ENCODE measurements around the gene CDR2L.
A peak's percentile ranks its signal among the peaks of the same experiment; 100 is the strongest.

Gene CDR2L

GRCh38 chr17:74987418-74987908 is at the start of gene CDR2L:
CDR2L (plus strand) TSS chr17:74987632; CDS start chr17:74988044, 412 bp downstream.
- peak; percentile 95 for DNase-seq (ENCODE audit: low read depth)

DNA sequence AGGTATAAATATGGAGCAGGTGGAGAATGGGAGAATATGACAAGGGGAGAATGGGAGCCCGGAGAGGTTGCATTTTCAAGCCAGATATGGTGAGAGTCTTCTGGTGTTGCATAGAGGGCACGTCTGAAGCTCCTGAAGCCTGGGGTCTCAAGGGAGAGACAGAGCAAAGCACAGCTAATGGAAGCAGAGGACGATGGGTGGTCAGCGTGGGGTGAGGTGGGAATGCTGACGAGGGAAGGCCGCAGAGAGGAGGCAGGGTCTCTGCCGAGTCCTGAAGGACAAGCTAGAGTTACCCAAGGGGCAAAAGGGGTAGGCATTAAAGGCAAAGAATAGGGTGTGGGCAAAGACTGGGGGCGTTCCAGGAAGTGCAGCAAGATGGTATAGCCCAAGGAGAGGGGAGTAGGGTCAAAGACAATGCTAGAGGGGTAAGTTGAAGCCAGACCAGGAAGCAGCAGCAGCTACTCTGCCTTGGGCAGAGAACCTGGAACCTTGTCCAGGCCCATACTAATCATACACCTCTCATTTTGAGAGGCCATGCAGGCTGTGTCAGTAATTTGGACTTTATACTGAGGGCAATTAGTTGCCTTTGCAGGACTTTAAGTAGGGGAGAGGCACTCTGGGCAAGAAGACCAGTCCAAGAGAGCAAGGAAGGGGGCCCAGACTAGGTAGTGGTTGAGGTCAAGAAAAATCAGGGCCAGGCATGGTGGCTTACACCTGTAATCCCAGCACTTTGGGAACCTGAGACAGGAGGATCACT is 49.1 kb upstream of the CDR2L start:
- DNase-seq (ENCODE audit: low read depth) = no peak

DNA sequence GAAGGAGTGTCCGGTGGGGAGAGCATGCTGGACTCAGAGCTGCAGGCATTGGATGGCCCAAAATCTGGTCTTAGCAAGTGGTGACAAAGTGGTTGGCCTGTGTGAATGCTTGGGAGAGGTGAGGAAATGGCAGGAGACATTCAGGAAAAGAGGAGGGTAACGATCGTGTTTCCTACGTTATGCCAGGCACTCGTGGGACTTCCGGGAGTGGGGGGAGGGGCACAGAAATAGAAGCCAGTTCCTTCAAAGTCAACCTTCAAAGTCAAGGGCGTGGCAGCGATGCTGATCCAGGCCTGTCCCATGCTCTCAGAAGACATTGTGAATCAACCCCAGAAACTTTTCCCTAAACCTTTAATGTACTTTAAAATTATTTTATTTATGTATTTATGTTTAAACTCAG is 47.9 kb upstream of the CDR2L start:
- DNase-seq (ENCODE audit: low read depth) = no peak

- DNase-seq (ENCODE audit: low read depth) = no peak
Measured at GRCh38 chr17:74941128-74941725, 46.2 kb upstream of the CDR2L start.

DNA sequence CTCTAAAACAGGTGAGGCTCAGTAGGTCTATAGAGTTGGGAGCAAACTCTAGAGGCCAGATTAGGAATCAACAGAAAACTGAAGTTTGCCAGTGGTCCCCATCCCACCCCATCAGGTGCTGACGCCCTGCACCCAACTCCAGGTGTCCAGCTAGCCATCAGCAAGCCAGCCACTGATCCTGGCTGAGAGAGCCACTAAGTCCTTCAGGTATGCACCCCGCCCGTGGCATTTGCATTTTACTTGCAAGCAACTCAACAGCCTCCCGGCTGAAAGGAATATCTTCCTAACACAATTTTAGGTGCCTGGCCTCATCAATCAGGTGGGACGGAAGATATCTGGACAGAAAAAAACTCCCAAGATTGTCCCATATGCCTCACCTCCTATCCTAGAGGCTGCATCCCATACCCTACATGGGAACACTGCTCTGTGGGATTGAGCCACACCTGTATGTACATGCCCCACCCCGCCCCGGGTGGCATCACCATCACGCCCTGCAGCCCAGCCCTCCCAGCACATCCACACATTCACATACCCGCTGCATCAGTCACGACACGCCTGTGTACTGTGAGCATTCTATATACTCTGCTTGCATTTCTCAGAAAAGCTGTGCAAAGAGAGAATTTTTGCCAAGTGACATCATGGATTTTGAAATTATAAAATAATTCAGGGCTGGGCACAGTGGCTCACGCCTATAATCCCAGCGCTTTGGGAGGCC is 43.5 kb upstream of the CDR2L start:
- DNase-seq (ENCODE audit: low read depth) = no peak

- DNase-seq (ENCODE audit: low read depth) = no peak
Measured at GRCh38 chr17:74945543-74945942, 41.9 kb upstream of the CDR2L start.

- no peak for DNase-seq (ENCODE audit: low read depth)
Measured at GRCh38 chr17:74946641-74947040, 40.8 kb upstream of the CDR2L start.

DNA sequence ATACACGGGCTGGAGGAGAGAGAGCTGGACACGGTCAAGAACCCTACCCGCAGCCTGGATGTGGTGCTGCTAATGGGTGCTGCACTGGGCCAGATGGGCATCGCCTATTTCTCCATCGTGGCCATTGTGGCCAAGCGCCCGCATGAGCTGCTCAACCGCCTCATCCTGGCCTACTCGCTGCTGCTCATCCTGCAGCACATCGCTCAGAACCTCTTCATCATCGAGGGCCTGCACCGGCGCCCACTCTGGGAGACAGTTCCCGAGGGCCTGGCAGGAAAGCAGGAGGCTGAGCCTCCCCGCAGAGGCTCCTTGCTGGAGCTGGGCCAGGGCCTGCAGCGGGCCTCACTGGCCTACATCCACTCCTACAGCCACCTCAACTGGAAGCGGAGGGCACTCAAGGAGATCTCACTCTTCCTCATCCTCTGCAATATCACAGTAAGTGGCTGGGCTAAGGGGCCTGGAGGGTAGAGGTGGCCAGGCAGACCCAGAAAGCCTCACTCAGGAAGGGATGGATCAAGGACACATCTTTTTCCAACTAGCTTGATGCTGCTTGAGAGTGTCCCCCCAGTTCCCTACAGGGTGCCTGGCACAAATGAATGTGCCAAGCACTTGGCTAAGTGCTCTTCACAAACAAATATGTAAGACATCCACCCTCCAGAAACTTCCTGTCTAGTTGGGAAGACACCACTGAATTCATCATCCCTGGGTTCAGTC is 40.2 kb upstream of the CDR2L start:
- no peak for DNase-seq (ENCODE audit: low read depth)

DNA sequence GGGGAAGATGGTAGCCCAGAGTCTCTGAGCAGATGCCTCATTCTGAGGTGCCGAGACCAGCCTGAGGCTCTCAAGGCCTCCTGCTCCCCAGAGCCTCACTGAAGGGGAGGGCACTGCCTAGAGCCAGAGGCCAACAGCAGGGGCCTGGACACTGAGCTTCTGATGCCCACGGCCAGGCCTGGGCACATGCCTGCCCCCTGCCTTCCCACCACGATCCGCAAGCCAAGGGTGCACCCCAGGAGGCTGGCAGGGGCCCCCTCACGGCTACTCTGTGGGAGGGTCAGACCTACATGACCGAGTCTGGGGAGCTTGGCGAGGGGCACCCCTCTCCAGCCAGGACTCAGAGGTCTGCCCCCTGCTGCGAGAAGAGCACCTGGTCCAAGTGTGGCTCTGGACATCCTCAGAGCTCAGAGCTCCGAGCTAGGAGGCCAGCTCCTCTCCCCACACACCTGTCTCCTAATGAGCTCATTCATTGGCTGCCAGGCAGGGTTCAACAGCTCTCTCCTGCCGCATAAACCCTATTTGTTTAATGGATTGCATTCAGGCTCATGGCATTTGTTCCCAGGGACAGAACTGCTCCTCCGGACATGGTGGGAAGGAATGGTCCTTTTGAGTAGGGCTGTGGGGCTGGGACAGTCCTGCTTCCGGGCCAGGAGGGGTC is 37.8 kb upstream of the CDR2L start:
- DNase-seq (ENCODE audit: low read depth) = no peak

- no peak for DNase-seq (ENCODE audit: low read depth)
Measured at GRCh38 chr17:74950207-74950606, 37.2 kb upstream of the CDR2L start.

DNA sequence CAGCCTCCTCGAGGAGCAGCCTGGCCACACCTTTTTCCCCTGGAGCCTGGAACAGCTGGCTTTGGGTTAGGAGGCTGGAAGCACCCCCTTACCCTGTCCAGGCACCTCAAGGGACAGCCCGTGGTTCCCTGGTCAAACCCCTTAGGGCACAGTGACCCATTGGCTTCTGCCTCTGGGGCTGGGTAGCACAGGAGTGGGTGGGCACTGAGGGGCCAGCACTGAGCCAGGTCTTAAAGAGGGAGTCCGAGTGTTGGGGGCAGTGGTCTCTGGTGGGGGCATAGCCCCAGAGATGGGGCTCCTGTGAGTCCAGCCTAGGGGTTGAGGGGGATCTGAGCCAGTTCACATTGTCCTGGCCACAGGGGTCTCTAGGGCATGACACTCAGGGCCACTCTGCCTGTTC is 36.4 kb upstream of the CDR2L start:
- DNase-seq (ENCODE audit: low read depth) = no peak

- DNase-seq (ENCODE audit: low read depth) = no peak
Measured at GRCh38 chr17:74951680-74952421, 35.6 kb upstream of the CDR2L start.

DNA sequence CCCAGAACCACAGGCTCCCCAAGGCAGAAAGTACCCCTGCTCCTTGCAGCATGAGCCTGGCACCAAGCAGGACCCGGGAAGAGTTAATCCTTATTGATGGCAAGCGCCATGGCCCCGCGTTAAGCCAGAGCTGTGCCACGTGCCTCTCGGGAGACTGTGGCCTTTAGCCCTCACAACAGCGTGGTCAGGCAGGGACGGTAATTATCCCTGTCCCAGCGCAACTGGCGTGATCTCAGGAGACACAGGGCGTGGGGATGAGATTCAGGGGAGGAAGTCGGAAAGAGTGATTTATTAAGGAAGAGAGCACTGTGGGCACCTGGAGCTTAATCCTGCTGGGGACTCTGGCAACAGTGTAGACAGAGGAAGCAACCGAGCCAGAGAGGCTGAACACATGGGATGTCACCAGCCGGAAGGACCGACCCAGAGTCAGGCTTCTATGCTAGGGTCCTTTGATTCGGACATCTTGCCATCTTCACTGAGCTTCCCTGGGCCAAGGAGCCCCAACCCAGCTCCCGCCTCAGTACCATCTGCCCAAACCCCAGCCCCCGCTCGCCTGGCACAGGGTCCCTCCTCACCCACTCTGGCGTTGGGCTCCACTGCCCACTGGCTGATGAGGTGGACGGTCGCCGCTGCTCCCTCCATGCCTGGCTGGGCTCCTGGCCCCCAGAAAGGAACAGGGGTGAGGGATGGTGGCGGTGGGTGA is 34.9 kb upstream of the CDR2L start:
- DNase-seq (ENCODE audit: low read depth) = no peak

GRCh38 chr17:74953134-74953687 is 34.2 kb upstream of the CDR2L start:
- no peak for DNase-seq (ENCODE audit: low read depth)

DNA sequence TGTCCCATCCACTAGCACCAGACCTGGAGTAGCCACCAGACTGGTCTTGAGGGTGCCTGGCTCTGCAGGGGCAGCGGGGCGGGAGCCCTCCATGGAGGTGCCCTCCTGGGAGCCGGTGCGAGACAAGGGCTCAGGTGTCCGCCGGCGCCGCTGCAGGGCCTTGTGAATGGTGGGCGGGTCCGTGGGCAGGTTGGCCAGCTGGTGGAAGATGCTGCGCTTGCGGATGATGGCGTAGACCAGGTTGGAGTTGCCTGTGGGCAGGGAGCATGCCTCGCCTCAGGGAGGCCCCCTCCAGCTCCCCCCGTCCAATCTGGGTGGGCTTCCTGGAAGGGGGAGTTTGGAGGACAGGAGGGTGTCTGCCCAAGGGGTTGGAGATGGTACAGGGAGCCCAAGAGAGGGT is 33.3 kb upstream of the CDR2L start:
- DNase-seq (ENCODE audit: low read depth) = no peak

- DNase-seq (ENCODE audit: low read depth) = no peak
Measured at GRCh38 chr17:74954665-74955421, 32.6 kb upstream of the CDR2L start.

- no peak for DNase-seq (ENCODE audit: low read depth)
Measured at GRCh38 chr17:74956093-74956492, 31.3 kb upstream of the CDR2L start.

GRCh38 chr17:74957935-74958740 is 29.3 kb upstream of the CDR2L start:
- DNase-seq (ENCODE audit: low read depth) = peak; percentile 69
